ENCODE results near the gene PCSK1.
A peak's percentile ranks its signal among the peaks of the same experiment; 100 is the strongest.

Gene PCSK1

DNA sequence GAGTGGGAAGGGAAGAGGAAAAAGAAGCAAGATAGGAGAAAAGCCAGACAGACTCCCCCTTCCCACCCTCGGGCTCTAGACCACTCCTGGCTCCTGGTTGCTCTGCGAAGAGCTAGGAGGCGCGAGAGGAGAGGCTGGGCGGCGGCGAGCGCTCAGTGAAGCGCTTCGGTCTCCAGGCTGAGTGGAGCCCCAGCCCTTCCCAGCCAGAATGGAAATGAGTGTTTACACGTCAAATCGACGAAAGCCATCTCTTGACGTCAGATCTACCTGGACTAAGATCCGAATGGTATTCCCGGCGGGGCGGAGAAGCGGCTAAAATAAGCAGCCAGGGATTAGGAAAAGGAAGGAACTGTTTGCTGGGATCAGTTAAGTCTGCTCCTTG lies at the start of gene PCSK1:
TSS of gene PCSK1 (minus strand) at position 183 of the 382 bp plus-strand sequence. CDS start 206 bp downstream, outside the sequence.
- DNase-seq: peak; percentile 92

- DNase-seq: no peak
These were observed 48.8 kb upstream of the PCSK1 start for GRCh38 chr5:96481867-96482266.

GRCh38 chr5:96481009-96481786 lies 48.1 kb upstream of the PCSK1 start:
- DNase-seq: no peak

DNA sequence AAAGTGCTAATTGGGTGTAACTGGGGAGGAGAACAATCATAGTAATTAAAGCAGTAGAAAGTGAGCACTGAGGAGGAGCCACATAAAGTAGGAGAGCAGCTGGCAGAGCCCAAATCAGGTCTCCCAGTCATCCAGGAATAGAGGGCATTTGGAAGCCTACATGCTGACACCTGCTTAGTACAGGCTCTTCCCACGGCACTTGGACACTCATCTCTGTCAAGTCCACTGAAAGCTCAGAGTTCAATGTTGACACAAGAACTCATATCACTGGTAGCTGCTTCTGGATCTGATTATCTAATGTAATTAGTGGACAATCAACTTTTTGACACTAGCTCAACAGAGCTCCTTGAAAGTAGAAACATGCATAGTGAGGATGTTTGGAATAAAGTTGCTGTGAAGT lies 45.9 kb upstream of the PCSK1 start:
- DNase-seq: peak; percentile 42

DNA sequence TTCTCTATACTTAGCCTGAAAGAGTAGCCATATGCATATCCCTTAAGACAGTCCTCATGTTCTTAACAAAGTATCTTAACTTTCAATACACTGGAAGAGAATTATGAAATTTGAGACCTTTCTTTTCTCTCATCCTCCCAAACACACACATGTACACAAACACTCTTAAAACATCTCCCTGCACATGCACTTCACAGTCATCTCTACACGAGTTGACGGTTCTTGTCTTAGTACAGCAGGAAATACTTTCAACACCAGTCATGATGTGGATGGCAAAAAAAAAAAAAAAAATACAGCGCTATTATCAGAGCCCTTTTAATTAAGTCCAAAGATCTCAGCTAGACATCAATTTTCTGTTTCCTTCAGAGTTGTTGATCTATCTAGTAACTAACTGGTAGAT lies 43.6 kb upstream of the PCSK1 start:
- no peak for DNase-seq

- DNase-seq: no peak
These were observed 41.0 kb upstream of the PCSK1 start for GRCh38 chr5:96474073-96474472.

DNA sequence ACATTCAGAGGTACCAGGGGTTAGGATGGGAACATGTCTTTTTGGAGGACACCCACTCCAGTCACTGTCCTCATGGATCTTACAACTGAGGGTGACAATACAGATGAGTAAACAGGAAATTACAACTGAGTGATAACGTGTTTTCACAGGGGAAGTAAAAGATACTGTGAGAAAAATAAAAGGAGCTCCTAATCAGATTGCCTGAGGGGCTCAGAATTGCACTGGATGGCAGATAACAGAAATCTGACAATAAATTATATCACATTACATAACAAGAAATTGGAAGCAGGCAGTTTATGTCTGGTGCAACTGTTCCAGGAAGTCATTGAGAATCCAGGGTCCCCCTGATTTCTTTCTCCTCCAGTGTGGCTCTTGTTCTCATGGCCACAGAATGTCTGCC lies 40.1 kb upstream of the PCSK1 start:
- no peak for DNase-seq

DNA sequence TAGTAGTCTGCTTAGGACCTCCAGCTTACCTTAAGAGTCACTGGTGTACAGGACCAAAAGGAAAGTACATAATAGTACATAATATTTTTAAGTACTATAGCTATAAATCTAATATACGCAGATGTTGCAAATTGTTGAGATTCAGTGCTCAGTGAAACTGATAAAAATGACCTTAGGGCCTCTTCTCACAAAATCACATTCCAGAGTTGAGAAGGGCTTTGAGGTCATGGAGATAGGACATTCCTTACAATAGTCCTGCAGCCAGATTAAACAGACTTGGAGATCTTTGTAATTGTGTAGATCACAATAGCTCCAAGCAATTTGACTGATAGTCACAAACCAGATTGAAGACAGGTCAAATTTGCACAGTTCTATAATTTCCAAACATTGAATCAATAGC lies 37.7 kb upstream of the PCSK1 start:
- DNase-seq: no peak

GRCh38 chr5:96468956-96469355 lies 35.9 kb upstream of the PCSK1 start:
- no peak for DNase-seq

- no peak for DNase-seq
These were observed 30.0 kb upstream of the PCSK1 start for GRCh38 chr5:96463091-96463490.

GRCh38 chr5:96459313-96460121 lies 26.5 kb upstream of the PCSK1 start:
- DNase-seq: peak; percentile 79

DNA sequence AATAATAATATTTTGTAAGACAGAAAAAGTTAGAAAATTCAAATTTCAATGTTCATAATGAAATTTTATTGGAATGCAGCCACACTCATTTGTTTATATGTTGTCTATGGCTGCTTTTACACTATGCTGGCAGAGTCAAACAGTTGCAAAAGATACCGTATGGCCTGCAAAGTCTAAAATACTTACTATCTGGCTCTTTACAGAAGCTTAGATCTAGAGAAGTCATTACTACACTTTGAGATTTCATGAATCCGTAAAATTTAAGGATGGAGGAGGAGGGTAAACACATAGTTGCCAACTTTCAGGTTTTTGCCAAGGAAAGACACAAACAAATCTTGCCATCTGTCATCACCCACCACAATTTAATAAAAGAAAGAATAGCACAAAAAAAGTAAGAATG lies 25.1 kb upstream of the PCSK1 start:
- DNase-seq: no peak

DNA sequence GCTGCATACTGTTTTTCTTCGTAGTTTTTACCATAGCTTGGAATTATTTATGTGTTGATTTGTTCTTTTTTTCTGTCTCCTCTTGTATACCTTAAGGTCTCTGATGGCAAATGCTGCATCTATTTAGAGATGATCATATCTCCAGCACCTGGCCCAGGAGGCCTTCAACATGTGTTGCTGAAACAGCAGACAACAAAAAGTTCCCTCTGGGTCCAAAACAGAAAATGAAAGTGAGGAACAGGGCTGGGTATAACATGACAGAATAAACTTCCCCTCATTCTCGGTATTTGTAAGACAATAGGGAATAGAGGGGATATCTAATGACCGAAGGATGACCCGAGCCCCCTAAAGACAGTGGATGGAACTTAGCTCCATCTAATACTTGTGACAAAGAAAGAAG lies 22.7 kb upstream of the PCSK1 start:
- DNase-seq: no peak

- no peak for DNase-seq
These were observed 20.3 kb upstream of the PCSK1 start for GRCh38 chr5:96453394-96453793.

- DNase-seq: no peak
These were observed 14.9 kb upstream of the PCSK1 start for GRCh38 chr5:96447949-96448348.

GRCh38 chr5:96440185-96440538 lies 7.1 kb upstream of the PCSK1 start:
- DNase-seq: no peak

DNA sequence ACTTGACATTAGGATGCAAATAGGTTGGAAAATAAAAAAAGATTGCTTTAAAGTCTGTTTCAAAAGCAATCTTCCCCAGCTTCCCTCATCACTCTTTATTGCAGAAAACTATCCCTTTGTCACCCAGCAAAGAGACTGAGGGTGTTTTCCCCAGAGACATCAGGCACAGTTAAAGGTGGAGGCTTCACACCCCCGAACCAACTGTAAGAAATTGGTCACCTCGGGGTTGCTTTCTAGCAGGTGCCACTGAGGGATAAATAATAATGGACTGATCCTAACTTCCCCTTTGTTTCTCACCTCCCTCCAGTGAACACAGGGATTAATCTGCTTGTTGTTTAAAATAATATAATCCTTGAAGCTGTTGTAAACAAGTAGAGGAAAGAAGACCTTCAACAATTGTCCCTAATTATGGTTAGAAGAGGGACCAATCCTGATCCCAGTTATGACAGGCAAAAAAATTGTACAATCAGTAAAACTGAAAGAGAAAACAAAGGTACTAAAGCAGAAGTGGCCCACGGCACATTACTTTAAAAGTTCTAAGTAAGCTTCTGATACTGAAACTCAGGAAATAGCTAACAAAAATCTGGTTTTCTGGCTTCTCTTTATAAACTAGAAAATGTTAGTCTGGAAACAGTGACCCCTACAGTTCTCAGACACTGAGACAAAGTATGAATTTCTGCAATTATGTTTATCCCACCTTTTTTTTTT lies 6.6 kb upstream of the PCSK1 start:
- DNase-seq: no peak

DNA sequence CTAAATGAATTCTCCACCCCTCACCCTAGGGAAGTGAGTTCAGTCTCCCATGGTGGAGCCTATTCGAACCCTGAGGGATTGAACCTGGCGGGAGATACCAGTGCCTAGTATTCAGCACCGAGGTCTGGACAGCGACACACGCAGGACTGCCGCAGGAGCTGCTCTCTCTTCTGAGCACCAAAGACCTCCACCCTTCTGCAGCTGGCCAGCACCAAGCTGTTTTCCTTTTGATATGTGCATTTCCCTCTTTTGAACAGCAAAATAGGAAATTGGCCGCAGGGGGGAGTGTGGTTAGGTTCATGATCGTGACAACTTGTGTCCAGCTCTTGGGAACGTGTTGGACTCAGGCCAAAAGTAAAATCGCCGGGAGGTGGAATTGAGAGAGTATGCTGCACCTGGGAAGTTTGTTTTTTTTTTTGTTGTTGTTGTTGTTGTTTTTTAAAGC lies 1.2 kb upstream of the PCSK1 start:
- peak; percentile 93 for DNase-seq

DNA sequence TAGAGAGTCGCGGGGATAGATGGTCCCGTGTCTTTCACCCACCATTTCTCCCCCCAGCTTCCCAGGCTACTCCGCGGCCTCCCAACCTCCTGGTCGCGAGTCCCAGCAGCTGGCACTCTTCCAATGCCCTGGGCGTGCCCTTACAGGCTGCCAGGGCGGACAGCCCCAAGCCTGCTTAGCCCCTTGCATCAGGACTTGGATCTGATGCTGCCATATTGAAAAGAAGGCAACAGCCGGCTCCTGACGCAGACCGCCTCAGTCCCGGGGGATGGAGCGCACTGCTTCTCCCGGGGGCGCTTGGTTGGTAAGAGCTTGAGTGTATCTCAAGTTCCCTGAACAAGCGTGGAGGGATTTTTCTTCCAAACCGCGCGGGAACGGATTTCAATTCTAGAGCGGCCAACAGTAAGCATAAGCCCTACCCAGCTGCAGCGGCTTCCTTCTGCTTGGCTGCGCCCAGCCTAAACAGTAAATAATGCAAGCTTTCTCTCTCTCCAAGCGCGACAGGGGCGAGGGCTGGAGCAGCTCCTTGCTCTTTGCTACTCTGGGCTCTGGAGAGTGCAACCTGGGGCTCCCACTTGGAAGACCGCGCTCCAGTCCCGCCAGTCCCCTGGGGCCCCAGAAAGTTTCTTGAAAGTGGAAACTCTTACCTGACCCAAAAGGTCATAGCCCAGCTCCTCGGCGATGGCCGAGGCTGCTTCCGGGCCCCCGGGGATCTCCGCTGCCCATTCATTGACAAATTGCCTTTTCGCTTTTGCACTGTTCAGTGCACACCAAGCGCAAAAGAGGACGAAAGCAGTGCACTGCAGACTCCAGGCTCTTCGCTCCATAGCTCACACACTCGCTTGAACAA lies 607 bp downstream of the PCSK1 start:
- peak; percentile 84 for DNase-seq

DNA sequence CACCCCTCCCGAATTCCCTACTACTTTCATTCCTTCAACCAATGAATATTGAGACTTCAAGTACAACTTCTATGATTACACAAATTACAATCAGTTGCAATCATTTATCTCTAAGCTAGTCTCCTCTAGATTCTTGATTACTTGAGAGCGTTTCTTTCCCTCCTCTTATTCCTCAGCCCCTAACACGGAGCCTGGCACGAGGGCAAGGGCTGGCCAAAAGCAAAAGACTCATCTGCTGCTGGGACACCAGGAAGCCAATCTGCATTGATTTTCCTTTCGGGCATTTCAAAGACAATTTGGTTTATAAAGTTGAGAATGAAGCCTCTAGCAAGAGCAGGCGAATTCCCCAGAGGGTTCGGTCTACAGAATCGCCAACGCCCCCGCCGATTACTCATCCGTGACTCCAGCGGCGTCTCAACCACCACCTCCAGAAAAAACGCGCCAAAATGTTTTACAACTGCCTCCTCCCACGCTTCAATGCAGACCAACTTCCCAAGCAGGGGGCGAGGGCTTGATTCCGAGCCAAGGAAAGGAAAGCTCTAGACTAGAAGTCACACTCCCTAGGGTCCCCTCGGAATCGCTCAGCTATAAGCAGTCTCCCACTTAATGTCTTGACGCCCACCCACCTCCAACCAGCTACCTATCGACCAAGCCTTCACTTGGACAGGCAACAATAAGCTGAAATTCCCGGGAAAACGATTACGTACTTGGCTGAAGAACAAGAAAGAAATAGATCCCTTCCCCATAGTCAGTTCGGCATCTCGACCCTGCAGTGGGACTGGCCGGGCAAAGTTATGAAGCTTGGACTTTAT lies 1.5 kb downstream of the PCSK1 start:
- peak; percentile 53 for DNase-seq

DNA sequence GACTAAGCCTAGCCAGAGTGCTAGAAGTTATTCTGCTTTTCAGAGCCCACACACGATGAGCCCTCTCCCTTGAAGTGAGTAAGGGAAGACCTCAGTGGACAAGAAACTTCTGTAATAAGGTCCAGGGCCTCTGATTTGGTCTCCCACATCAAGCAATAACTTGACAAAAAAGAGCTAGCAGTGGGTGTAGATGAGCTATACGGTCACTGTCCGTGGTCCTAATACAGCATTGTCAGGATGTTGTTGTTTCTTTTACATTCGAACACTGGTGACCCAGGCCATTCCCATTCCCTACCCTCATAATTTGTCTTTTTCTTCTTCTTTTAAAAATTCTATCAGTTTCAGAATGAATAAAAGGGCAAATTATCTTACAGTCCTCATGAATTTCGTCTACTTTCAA lies 5.2 kb downstream of the PCSK1 start:
- DNase-seq: no peak

DNA sequence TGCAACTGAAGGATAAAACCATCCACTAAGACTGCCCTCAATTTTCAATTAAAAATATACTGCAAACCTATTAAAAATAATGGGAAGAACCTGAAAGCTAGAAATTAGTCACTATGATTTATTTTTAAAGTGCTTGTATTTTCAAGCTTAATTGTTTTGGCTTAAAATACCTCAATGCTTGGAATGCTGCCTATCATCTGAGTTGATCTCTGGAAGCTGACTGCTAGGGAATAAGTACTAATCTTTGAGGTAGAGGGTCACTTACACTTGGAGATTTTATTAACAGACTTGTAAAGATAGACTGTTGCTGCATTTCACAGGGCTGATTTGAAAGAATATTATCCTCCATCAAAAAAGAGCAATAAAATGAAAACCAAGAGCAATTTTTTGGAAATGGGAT lies 6.2 kb downstream of the PCSK1 start:
- no peak for DNase-seq
